GM20000 (cell line): ENCODE results near the gene TTC39A.
A peak's percentile ranks its signal among the peaks of the same experiment; 100 is the strongest.

ENCODE experiments used
- DNase-seq: peaks from one replicate; pipeline ENCODE4 v3.0.0; 2012; ENCODE audit warnings: low spot score
- TF ChIP-seq, protein P1 (sequence below): IDR thresholded peaks from 2 replicates; pipeline ENCODE4 v1.5.1; 2012; ENCODE audit warnings: mild to moderate bottlenecking, control low read depth; ENCODE audit errors: extremely low read depth, missing control alignments

Gene TTC39A

GRCh38 chr1:51285055-51285454, 45.3 kb downstream of the TTC39A start:
- TF ChIP-seq, protein P1, sequence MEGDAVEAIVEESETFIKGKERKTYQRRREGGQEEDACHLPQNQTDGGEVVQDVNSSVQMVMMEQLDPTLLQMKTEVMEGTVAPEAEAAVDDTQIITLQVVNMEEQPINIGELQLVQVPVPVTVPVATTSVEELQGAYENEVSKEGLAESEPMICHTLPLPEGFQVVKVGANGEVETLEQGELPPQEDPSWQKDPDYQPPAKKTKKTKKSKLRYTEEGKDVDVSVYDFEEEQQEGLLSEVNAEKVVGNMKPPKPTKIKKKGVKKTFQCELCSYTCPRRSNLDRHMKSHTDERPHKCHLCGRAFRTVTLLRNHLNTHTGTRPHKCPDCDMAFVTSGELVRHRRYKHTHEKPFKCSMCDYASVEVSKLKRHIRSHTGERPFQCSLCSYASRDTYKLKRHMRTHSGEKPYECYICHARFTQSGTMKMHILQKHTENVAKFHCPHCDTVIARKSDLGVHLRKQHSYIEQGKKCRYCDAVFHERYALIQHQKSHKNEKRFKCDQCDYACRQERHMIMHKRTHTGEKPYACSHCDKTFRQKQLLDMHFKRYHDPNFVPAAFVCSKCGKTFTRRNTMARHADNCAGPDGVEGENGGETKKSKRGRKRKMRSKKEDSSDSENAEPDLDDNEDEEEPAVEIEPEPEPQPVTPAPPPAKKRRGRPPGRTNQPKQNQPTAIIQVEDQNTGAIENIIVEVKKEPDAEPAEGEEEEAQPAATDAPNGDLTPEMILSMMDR = no peak
- DNase-seq = peak; percentile 73

DNA sequence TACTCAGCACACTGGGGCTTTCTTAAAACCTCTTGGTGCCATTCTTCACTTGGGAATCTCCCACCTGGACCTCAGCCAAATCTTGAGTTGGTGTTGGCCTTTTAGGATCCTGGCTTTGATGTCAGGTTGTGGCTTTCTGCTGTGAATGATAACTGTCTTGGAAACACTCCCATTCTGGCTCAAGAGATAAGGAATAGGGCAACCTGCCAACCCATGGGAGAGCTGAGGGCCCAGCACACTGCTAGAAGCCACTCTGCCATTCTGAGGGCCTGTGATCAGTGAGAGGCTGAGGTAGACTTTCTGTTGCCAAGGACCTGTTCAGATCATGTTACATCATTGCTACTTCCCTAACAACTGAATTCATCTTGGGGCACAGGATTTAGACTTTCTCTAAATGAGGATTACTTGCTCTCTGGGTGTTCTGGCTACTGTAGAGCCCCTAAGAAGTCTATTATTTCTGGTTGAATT, 45.8 kb downstream of the TTC39A start:
- TF ChIP-seq, protein P1 = no peak
- DNase-seq = peak; percentile 57

GRCh38 chr1:51283979-51284378, 46.4 kb downstream of the TTC39A start:
- no peak for DNase-seq
- TF ChIP-seq, protein P1 = no peak

DNA sequence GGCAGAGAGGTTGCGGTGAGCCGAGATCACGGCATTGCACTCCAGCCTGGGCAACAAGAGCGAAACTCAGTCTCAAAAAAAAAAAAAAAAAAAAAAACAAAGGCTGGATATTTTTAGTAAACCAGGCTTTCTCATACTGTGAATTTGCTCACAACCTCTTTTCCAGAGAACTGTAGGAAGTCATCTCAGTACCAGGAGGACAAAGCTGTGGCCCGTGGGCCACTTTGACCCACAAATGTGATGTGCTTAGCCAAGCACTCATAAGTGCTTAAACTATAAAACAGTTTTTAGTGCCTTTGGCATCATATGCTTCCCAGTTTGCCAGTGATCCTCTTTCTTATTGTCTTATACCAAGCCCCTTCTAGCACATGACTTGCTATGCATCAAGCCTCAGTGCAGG, 47.8 kb downstream of the TTC39A start:
- DNase-seq = no peak
- TF ChIP-seq, protein P1 = no peak

GRCh38 chr1:51281807-51282206, 48.6 kb downstream of the TTC39A start:
- DNase-seq = no peak

GRCh38 chr1:51280321-51280978, 49.9 kb downstream of the TTC39A start:
- no peak for DNase-seq

More at GRCh38 chr1:51281807-51282206, 48.6 kb downstream of the TTC39A start:
- TF ChIP-seq, protein P1 = no peak

GRCh38 chr1:51276286-51276685, 54.1 kb downstream of the TTC39A start:
- TF ChIP-seq, protein P1 = no peak
- DNase-seq = no peak

More at GRCh38 chr1:51280321-51280978, 49.9 kb downstream of the TTC39A start:
- TF ChIP-seq, protein P1 = no peak
